HG03097 (cell line): Measurements from ENCODE around the gene FXYD6.

Experiments
- ATAC-seq: cut with Tn5 transposase; IDR thresholded peaks from one replicate; pipeline ENCODE4 v1.9.1; 2021; ENCODE audit not compliant: unreplicated experiment, low FRiP score

Gene FXYD6

DNA sequence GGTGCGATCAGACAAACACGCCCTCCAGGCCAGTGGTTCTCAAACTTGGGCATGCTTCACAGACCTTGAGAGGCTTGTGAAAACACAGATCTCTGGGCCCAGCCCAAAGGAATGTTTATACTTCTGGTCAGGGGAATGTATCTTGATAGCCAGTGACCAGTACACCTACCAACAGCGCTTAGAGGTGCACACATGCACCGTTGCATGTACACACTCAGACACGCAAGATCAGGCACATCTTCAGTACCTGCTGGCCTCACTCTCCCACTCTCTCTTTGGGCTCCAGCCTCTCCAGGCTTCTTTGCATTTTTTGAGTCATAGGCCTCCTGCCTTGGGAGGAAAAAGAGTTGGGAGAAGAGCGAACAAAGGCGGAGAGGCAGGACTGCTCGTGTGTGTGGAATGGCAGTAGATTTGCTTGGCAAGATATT, 11.7 kb upstream of the FXYD6 start:
- no peak for ATAC-seq

DNA sequence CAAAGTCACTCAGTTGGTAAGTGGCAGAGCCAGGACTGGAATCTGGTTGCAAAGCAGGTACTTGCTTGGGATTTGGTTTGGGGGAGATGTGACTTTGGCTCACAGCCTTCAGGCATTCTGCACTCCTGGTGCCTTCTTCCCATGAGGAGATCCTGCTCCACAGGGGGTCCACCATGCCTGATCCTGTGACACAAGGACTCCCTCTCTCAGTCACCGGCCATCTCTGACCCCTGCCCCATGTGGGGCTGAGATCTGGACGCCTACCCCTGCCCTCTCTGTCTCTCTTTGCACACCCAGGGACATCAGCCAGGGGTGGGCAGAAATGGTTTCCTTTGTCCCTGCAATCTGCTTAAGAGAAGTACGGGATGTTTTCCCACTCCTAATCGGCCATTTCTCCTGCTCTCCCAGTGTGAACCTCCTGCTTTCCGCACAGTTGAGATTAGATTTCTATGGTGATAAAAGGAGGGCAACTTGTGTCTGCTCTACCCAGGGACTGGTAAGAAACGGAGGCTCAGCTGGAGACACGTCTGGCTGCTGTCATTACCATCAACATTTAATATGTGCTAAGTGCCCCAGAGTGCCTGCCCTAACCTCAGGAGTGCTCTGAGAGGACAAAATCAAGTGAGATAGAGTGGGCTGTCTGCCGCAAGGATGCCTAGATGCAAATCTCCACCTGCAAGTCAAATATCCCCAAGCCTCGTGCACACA, 11.1 kb upstream of the FXYD6 start:
- no peak for ATAC-seq

DNA sequence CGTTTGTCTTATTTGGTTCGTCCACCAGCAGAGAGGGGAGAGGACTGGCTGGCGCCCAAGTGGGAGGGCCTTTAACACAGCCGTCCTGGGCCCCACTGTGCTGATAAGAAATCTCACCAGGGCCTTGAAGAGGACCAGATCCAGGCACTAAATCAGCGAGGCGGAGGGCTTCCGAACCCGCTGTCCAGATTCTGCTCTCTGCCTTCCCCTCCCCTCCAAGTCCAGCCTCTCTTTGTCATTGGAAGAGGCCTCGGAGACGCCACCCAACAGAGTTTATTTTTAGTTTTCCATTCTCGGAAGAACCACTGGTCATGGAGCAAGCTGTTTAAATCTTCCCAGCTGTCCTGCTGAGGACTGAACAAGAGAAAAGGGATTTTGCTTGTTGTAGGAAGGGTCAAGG, 9.3 kb upstream of the FXYD6 start:
- ATAC-seq, result no peak

DNA sequence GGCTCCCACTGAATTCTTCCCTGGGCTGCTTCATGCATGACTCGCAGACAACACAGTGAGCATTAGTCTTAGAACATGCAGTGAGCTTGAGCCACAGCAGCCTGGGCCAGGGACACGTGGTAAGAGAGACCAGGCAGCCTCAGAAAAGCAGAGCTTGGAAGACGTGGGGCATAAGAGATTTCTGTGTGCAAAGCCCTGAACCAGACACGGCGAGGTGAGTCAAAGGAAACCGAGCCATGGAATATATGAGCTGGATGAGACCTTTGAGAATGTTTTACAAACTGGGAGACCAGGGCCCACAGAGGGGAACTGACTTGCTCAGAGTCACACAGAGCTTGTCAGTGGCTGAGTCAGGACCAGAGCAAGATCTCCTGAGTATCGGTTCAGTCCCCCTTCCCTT, 8.5 kb upstream of the FXYD6 start:
- no peak for ATAC-seq

DNA sequence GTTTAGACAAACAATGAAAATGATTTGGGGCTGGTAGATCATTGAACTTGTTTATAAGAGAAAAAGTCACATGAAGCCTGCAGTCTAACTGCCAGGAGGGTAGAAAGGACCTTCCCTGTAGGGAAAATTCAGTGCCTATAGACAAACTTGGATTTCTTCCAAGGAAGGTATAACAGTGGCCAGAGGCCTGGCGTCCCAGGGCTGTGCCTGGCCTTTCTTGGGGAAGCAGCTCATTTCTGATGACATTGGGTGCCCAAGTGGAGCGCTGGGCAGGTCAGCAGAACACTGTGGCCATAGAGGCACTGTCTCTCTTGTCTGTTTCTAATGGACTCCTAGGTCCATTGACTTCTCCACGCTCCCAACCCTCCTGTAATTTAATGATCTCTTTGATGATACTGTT, 6.6 kb upstream of the FXYD6 start:
- no peak for ATAC-seq

DNA sequence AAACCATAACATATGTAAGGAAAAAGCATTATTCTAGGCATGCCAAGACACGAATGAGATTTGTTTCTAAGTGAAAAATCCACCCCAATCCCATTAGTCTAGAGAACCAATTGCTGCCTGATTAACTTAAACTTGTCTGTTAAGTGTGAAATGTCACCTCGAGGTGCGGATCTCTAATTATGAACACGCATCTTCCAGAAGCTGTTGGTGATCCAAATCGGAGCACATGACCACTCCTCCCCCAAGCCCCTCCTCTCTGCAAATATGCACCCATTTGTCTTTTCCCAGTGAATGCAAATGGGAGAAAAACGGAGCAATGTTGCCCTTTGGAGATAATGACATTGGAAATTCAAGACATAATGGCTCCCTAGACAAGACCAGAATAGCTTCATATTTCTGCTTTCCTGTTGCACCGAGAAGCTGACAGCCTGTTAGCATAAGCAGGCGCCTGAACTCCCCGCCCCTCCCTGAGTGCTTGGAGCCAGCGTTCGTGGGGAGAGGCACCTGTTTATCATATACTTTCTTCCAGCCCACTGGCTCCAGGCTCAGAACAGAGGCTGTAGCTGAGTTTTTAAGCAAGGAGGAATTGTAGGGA, 6.0 kb upstream of the FXYD6 start:
- ATAC-seq, result no peak

DNA sequence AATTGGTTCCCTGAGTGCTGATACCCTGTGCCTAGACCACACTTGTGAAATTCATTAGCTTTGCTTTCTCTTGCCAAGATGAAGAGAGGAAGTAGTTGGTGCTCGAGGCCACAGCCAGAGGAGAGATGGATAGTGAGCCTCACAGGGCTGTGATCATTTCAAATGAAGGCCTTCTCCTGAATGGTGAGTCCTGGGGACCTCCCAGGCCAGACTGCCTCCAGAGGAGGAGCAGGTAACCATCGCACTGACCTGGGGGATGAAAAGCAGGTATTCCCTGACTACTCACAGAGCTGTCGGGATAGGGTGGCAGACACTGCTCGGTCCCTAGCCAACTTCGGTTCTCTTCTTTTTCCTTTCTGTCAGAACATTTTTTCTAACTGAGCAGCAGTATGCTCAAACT, 4.8 kb upstream of the FXYD6 start:
- ATAC-seq, result no peak

DNA sequence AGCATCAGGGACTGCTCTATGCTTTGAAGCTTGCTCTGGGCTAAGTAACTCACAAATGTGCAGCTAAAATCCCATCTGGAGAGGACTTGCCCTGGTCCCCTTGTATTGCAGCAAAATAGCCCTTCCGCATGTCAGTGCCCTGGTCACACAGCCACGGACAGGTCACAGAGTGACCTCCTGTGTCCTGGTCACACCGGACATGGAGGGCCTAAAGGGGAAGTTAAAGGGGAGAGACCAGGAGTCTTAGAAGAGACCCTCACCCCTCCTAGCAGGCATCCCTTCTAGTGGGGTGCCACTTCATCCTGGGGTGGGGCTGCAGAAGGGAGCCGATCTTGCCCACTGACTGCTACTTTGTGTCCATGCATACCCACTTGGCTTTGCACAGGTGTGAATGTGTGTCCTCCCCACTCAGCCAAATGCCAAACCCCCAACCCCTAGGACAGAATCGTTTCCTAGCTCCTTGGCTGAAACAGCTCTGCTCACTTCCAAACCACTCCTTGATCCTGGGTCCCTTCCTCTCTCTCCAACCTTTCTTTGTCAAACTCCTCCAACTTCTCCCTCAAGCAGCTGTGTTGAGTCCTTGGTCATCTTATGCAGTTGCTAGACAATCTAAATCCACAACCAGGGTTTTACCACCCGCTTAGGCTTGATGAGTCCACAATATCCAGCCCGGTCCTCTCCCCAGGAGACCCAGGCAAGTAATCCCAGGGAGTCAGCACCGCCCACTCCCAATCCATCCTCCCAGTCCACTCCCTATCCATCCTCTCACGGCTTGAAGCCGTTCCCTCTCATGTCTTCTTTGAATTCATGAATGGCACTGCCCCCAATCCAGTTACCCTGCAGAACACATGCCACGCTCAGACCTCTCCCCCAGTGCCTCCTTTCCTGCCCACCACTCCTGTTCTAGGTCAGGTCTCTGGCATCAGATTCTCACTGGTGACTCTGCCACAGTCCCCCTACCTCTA, 3.3 kb upstream of the FXYD6 start:
- ATAC-seq, result no peak

DNA sequence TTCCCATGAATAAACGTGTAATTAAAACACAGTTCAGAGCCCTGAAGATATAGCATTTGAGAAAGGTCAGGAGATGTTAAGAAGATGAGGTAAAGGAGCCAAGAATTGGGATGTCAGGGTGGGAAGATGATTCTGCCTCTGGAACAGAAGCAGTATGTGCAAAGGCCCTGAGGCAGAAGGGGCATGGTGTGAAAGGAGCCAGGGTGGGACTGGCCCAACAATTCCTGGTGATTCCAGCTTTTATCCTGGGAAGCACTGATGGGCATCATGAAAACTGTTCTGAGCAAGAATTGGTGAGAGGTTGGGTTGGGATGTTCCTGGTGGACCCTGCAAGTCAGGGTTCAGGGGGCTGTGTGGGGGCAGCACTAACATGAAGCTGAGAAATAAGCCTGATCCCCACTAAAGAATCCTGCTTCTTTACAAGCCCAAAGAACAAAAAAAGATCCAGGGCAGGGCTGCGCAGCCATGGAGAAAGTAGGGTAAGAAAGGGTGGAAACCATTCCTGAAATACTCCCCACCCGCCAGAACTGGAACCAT, 2.5 kb upstream of the FXYD6 start:
- no peak for ATAC-seq

DNA sequence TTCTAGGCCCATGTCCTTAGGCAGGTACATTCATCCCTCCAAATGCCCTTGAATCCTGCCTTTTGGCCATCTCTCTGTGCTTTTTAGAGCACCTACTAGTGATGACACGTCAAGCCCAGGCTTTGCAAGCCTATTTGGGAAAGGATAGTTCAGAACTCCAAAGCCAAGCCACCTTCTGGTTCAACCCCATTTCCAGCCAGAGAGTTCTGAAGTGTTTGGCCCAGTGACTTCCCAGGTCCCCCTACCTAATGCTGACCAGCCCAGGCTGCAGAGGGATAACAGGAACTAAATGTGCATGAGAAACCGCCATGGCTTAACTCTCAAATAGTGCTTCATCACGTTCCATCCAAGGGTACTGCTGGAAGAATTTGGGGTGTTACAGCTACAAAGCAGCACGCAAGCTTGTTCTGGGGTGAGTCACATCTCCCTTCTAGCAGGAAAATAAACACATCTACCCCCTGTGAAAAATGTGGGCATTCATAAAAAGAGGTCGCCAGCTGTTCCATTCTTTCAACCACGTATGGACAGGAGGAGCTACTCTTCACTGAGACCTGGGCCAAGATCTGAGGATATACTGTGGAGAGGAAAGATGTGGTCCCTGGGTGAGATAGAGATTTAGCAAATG, 2.0 kb upstream of the FXYD6 start:
- no peak for ATAC-seq

DNA sequence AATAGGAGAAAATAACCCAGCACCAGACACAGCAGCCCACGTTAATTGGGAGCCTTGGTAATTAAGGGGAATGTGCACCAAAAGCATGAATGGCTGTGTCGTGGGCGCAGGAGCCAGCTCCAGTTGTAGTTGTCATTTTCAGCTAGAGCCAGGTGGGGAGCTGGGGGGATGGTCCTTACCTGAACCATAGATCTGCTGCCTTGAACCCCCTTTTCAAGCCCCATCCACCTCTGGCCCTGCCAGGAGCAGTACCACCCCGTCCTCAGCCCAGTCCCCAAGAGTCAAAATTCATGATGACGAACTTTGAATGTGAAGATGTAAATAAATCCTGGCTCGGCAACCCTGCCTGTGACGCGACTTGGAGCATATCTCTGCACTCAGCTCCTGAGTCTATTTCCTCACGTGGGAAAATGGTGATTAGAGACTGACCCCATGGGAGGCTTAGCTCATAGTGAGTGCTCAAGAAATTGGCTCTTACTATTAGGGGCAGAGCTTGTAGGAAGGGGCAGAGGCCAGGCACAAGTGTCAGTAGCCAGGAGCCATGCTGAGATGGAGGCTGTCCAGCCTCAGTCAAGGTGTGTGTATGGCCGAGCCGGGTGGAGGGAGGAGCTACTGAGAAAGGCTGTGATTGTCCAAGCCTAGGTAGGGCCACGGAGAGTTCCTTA, 794 bp upstream of the FXYD6 start:
- no peak for ATAC-seq

DNA sequence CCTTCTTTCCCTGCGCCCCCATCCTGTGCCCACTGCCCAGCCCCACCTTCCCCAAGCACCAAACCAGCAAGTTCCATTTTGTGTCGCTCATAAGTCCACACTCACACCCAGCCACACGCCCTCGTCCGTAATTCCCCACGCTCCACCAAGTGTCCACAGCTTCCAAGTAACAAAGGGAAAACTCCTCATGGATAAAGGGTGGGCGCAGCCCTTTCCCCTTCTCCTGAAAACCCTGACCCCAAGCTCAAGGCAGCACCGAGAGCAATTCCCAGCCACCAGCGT, 458 bp downstream of the FXYD6 start:
- ATAC-seq, result no peak

DNA sequence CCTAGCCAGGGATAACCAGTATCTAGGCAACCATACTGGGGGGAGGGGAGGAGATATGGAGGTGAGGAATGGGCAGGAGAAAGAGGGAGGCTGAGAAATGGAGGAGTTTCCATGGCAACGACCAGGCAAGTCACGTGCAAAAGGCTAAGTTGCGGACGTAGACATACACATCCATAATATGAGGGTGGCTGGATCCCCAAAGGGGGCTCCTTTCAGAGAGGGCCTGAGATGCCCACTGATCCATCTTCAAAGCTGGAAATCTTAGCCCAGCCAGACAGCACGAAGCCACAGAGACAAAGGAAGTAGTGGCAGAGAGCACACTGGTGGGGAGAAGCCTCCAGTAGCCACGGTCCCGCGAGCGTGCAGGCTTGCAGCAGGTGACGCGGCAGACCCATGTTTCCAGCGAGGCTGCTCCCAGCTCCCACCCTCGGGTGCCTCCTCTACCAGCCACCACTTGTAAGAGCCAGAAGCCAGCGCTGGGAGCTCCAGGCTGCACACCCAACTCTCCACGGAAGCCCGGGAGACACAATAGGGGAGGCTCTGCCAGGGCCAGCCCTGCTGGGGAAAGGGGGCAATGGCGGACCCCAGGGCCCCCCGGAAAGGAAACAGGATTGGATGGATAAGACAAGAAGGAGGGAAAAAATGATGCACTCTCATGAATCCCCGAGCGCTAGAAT, 938 bp downstream of the FXYD6 start:
- no peak for ATAC-seq

DNA sequence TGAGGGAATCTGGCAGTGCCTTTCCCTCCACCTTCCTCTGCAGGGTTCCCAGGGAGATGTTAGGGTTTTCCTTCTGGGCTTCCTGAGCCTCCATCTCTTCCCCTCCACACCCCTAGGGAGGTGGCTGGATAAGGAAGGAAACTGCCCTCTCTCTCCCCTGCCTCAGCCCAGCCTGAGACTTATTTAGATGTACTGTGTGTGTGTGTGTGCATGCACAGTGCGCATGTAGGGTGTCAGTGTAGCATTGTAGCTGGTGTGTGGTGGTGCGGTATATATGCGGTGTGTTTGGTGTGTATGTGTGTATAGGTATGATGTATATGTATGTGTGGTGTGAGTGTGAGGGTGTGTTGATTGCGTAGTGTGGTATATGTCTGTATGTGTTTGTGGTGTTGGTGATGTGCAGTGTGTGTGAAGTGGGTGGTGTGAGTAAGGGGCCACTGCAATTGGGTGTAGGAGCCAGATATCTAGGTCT, 1.5 kb downstream of the FXYD6 start:
- ATAC-seq, result no peak

DNA sequence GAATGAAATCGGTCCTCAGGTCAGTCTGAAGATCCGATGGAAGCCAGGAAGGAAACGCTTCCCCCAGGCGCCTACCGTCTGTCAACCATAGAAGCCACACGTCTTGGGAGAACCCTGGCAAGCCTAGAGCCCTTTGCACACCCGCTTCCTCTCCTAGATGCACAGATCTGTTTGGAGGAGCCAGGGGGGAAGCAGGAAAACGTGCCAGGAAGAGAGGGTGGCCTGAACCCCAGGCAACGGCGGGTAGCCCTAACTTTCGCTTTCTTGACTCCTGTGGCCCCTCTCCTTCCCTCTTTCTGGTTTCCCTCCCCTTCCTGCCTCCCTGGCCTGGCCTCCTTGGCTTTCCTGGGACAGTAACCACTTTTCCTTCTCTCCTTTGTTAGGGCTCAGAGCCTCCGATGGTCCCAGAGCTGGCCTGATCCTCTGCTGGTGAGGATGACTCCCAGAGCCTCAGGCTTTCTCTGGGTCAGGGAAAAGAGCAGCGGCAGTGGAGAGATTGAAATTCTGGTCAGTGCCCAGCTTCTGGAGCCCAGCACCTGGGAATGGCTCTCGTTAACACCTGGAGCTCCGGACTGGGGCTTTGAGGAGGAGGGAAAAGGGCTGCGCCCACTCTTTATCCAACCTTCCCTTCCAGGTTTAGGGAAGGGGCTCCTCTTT, 2.1 kb downstream of the FXYD6 start:
- no peak for ATAC-seq

DNA sequence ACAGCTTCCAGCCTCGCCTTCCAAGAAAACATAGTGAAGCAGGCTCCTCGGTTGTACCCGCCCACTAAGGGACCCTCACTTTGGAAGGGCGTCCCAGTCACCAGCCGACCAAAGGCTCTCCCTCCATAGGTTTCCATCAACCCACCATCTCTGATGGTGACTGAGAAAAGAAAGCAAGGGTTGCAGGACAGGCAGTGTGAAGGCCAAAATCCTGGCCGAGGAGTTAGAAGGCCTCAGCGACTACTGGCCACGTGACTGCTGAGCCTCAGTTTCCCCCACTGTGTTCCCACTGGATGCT, 2.7 kb downstream of the FXYD6 start:
- ATAC-seq, result no peak

DNA sequence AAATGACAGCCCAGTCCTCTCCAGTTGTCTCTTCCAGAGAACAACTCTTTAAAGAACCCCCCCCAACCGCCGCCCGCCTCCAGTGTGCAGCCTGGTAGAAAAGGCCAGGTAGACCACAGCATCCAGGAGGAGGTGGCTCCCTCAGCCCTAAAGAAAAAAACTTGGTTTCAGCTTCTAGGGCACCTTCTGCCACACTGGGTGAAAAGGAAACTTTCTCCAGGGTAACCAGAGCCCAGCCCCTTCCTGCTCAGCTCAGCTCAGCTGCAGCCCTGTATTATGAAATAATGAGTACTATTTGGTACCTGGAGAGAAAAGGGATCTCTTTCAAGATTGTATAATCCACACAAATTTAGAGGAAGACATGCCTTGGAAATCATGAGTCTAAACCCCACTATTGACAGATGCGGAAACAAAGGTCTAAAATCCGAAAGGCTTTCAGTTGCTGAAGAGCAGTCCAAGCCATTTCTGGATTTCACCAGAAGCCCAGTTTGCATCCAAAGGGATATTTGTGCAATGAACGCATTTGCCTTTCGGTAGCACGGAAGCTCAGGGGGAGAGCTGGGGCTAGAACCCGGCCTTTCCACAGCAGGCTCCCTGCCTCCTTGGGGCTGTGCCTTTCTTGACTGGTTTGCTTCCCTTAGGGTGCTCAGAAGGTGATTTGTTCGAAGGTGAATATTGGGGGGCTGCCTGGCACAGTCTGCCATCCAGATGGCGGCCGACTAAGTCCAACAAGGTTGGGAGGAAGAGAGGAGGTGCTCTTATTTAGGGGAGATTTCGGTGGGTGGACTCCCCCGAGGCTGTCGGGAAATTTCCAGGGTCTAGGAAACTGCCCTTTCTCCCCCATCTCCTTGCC, 3.3 kb downstream of the FXYD6 start:
- no peak for ATAC-seq

DNA sequence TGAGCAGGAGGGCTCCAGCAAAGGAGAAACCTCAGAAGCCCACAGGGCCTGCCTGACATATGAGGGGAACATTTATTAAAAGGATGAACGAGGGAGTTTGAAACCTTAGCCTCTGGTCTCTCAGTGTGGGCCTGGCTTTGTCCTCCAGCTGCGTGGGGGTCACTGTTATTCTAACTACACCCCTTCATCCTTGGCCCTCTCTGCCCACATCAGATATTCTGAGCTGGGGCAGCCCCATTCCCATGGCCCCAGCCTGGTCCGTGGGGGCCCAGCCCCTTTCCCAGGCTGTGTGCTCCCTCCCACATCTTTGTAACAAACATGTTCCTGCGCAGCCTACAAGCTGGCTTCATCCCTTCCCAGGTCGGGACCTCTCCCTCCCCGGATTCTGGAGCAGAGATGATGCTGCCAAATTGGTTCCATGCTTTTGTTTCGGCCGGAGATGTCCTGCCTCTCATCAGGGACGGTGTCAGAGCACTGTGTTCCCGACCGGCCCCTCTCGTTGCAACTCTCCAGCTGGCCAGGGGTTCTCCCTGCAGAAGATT, 4.0 kb downstream of the FXYD6 start:
- no peak for ATAC-seq
